HEK293 (cell line): ENCODE results near the gene HAND1.

Source experiments
- ATF2 ChIP-seq: fragments of 450-650 bp; formaldehyde crosslinking; IDR thresholded peaks from 2 replicates; pipeline ENCODE4 v1.5.1; 2016; ENCODE audit warnings: missing biosample characterization, missing genetic modification characterization, low read depth
- CTCF ChIP-seq: fragments of 450-650 bp; formaldehyde crosslinking; IDR thresholded peaks from 2 replicates; pipeline ENCODE4 v1.5.1; 2016; ENCODE audit warnings: missing biosample characterization, missing genetic modification characterization
- GLIS2 ChIP-seq: fragments of 450-650 bp; formaldehyde crosslinking; IDR thresholded peaks from 2 replicates; pipeline ENCODE4 v1.5.1; 2016; ENCODE audit warnings: missing biosample characterization, missing genetic modification characterization
- MYNN ChIP-seq: fragments of 450-650 bp; formaldehyde crosslinking; IDR thresholded peaks from 2 replicates; pipeline ENCODE4 v1.5.1; 2016; ENCODE audit warnings: missing biosample characterization, missing genetic modification characterization, borderline replicate concordance
- TCF7L2 ChIP-seq: IDR thresholded peaks from 2 replicates; pipeline ENCODE4 v1.6.1; 2011; ENCODE audit warnings: low read depth, mild to moderate bottlenecking, inconsistent platforms, low read length, moderate library complexity, borderline replicate concordance
- ZIC2 ChIP-seq: fragments of 450-650 bp; formaldehyde crosslinking; IDR thresholded peaks from 2 replicates; pipeline ENCODE4 v1.5.1; 2016; ENCODE audit warnings: missing biosample characterization, missing genetic modification characterization
- ZNF112 ChIP-seq: fragments of 450-650 bp; formaldehyde crosslinking; IDR thresholded peaks from 2 replicates; pipeline ENCODE4 v1.5.0; 2017; ENCODE audit warnings: missing biosample characterization, missing genetic modification characterization
- ZNF133 ChIP-seq: fragments of 450-650 bp; formaldehyde crosslinking; IDR thresholded peaks from 2 replicates; pipeline ENCODE4 v1.5.1; 2016; ENCODE audit warnings: missing biosample characterization, missing genetic modification characterization
- ZNF23 ChIP-seq: fragments of 450-650 bp; formaldehyde crosslinking; IDR thresholded peaks from 2 replicates; pipeline ENCODE4 v1.5.1; 2016; ENCODE audit warnings: missing biosample characterization, missing genetic modification characterization, borderline replicate concordance
- ZXDB ChIP-seq: fragments of 450-650 bp; formaldehyde crosslinking; IDR thresholded peaks from 2 replicates; pipeline ENCODE4 v1.5.1; 2016; ENCODE audit warnings: missing biosample characterization, missing genetic modification characterization
- TF ChIP-seq, protein P1 (sequence below): fragments of 450-650 bp; formaldehyde crosslinking; IDR thresholded peaks from 2 replicates; pipeline ENCODE4 v1.5.0; 2017; ENCODE audit warnings: missing biosample characterization, missing genetic modification characterization, borderline replicate concordance
- TF ChIP-seq, protein P2 (sequence below): fragments of 450-650 bp; formaldehyde crosslinking; IDR thresholded peaks from 2 replicates; pipeline ENCODE4 v1.5.1; 2016; ENCODE audit warnings: missing biosample characterization, missing genetic modification characterization

DNA sequence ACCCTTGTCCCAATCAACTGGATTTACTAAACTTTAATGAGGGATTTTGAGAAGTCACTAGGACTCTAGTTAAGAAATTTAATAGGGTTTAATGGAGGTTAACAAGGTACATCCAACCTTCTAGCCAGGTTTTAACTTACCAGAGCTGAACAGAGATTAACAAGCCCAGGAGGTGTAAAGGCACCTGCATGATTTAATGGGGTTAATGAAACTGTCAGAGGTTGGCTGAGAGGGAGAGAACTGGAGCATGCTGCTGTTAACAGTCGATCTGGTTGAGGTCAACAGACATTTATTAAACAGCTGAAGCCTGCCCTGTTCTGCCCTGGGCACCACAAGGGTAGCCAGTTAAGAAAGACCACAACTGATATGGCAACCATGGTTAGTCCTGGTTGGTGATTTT, 13.6 kb downstream of the HAND1 start:
- TF ChIP-seq GLIS2 (tag by site-specific recombination): no peak
- no peak for TF ChIP-seq ATF2 (tag by site-specific recombination)
- TF ChIP-seq TCF7L2: no peak
- TF ChIP-seq CTCF (tag by site-specific recombination): no peak
- no peak for TF ChIP-seq MYNN
- TF ChIP-seq, protein P1, sequence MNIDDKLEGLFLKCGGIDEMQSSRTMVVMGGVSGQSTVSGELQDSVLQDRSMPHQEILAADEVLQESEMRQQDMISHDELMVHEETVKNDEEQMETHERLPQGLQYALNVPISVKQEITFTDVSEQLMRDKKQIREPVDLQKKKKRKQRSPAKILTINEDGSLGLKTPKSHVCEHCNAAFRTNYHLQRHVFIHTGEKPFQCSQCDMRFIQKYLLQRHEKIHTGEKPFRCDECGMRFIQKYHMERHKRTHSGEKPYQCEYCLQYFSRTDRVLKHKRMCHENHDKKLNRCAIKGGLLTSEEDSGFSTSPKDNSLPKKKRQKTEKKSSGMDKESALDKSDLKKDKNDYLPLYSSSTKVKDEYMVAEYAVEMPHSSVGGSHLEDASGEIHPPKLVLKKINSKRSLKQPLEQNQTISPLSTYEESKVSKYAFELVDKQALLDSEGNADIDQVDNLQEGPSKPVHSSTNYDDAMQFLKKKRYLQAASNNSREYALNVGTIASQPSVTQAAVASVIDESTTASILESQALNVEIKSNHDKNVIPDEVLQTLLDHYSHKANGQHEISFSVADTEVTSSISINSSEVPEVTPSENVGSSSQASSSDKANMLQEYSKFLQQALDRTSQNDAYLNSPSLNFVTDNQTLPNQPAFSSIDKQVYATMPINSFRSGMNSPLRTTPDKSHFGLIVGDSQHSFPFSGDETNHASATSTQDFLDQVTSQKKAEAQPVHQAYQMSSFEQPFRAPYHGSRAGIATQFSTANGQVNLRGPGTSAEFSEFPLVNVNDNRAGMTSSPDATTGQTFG (tag by site-specific recombination): no peak
- no peak for TF ChIP-seq ZNF23 (tag by site-specific recombination)
- TF ChIP-seq ZNF112 (tag by site-specific recombination): no peak
- no peak for TF ChIP-seq ZXDB
- no peak for TF ChIP-seq ZNF133
- TF ChIP-seq, protein P2, sequence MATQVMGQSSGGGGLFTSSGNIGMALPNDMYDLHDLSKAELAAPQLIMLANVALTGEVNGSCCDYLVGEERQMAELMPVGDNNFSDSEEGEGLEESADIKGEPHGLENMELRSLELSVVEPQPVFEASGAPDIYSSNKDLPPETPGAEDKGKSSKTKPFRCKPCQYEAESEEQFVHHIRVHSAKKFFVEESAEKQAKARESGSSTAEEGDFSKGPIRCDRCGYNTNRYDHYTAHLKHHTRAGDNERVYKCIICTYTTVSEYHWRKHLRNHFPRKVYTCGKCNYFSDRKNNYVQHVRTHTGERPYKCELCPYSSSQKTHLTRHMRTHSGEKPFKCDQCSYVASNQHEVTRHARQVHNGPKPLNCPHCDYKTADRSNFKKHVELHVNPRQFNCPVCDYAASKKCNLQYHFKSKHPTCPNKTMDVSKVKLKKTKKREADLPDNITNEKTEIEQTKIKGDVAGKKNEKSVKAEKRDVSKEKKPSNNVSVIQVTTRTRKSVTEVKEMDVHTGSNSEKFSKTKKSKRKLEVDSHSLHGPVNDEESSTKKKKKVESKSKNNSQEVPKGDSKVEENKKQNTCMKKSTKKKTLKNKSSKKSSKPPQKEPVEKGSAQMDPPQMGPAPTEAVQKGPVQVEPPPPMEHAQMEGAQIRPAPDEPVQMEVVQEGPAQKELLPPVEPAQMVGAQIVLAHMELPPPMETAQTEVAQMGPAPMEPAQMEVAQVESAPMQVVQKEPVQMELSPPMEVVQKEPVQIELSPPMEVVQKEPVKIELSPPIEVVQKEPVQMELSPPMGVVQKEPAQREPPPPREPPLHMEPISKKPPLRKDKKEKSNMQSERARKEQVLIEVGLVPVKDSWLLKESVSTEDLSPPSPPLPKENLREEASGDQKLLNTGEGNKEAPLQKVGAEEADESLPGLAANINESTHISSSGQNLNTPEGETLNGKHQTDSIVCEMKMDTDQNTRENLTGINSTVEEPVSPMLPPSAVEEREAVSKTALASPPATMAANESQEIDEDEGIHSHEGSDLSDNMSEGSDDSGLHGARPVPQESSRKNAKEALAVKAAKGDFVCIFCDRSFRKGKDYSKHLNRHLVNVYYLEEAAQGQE: no peak
- no peak for TF ChIP-seq ZIC2 (tag by site-specific recombination)
